ENCODE measurements around the gene DDO.

DNA sequence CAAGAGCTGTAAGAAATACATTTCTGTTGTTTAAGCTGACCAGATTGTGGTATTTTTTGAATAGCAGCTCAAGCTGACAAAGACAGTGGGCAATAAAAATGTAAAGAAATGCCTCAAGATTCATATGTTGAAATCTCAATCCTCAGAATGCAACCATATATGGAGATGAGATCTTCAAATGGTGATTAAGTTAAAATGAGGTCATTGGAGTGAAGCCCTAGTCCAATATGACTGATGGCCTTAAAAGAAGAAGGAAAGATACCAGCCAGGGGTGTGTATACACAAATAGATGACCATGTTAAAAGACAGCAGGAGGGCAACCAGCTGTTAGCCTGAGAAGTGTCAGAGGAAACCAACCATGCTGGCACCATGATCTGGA lies 7.1 kb upstream of the DDO start:
- TF ChIP-seq EP300 (IDR thresholded peaks at IDR 0.05) (no peak), POLR2AphosphoS5 (IDR thresholded peaks at IDR 0.05) (no peak)
- TF ChIP-seq, protein P1, sequence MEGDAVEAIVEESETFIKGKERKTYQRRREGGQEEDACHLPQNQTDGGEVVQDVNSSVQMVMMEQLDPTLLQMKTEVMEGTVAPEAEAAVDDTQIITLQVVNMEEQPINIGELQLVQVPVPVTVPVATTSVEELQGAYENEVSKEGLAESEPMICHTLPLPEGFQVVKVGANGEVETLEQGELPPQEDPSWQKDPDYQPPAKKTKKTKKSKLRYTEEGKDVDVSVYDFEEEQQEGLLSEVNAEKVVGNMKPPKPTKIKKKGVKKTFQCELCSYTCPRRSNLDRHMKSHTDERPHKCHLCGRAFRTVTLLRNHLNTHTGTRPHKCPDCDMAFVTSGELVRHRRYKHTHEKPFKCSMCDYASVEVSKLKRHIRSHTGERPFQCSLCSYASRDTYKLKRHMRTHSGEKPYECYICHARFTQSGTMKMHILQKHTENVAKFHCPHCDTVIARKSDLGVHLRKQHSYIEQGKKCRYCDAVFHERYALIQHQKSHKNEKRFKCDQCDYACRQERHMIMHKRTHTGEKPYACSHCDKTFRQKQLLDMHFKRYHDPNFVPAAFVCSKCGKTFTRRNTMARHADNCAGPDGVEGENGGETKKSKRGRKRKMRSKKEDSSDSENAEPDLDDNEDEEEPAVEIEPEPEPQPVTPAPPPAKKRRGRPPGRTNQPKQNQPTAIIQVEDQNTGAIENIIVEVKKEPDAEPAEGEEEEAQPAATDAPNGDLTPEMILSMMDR (IDR thresholded peaks at IDR 0.05): no peak
